ENCODE measurements around the gene LTA.

GRCh38 chr6:31586008-31586407 is 13.9 kb downstream of the LTA start, which contains the start of gene LST1:
- TF ChIP-seq POLR2A (IDR thresholded peaks at IDR 0.05) = no peak
- no peak for TF ChIP-seq CTCF (IDR thresholded peaks at IDR 0.05)

Data from uterus (tissue), 2 donors.